ENCODE data around the gene DIP2B. TPM values are rescaled to one million over a fixed set of nuclear protein-coding genes. Genes with fewer than 3 reads are reported as not detected.
A peak's percentile ranks its signal among the peaks of the same experiment; 100 is the strongest.

Gene DIP2B
- total RNA-seq, 3 donors from 2014 or later = 28.3 to 39.8 (median 34.7) TPM

DNA sequence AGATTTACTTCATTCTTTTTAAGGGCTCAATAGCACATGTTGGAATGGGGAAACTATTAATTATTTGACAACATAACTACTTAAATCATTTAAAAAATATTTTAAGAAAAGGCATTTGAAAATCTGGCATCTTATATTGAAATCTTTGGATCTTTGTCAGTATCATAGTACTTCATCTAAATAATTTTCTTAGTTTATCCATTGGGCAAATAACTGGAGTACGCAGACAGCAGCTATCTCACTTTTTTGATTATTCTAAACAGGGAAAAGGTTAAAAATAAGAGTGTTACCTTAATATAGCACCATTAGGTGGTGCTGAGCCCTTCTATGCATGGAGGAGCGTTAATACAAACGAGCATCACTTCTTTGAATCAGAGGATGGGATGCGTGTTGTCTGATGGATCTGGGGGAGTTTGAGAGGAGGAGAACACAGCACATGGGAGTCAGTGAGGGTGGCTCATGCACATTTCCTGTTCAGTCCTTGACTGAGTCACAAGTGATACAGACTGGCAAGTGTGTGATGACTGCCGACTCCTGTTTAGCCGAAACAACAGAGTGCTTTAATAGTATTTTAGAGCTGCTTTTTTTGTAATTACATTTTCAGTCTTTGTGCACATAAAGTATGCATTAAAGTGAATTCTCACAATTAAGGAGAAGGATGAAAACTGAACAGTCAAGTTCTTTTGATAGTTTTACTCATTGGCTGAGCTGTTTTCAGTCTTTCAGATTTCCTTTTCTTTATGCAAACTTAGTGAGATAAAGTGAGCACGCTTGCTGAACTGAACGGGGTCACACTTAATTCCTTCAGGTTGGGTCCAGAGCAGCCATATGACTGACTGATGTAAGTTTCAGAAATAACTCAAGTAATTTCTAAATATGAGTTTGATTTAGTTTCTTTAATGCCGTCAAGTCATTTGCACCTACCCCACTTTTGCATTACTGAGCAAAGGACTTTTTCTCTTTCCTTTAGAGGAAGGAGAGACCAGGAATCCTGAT, 92.7 kb downstream of the DIP2B start:
- H3K4me3 ChIP-seq = no peak overlapping the region
- no peak for TF ChIP-seq CTCF (IDR thresholded peaks at IDR 0.05)
- ATAC-seq (peak; percentile 66), DNase-seq (no peak)
- H3K9me3 ChIP-seq = no peaks in the 10 kb centered on the region
- peaks cover 4% of the 10 kb centered on the region for H3K4me1 ChIP-seq (ENCODE audit: low read depth)
- intact Hi-C loops (cut with DNase I, micrococcal nuclease) = no loop called here
- H3K36me3 ChIP-seq (ENCODE audit: low read depth) = no peaks in the 10 kb centered on the region

- Histone ChIP-seq H3K9me3 (no peaks in the 10 kb centered on the region), H3K4me1 (ENCODE audit: low read depth) (peaks cover 5% of the 10 kb centered on the region), H3K36me3 (ENCODE audit: low read depth) (no peaks in the 10 kb centered on the region), H3K4me3 (no peak overlapping the region)
- ATAC-seq (no peak), DNase-seq (no peak)
- intact Hi-C loops (cut with DNase I, micrococcal nuclease) = no loop called here
- TF ChIP-seq CTCF (IDR thresholded peaks at IDR 0.05) = no peak
These were observed 93.6 kb downstream of the DIP2B start for GRCh38 chr12:50598321-50598862.

- ATAC-seq (no peak), DNase-seq (no peak)
- no peak overlapping the region for H3K4me3 ChIP-seq
- no peaks in the 10 kb centered on the region for H3K9me3 ChIP-seq
- TF ChIP-seq CTCF (IDR thresholded peaks at IDR 0.05) = no peak
- intact Hi-C loops (cut with DNase I, micrococcal nuclease) = no loop called here
- no peaks in the 10 kb centered on the region for H3K36me3 ChIP-seq (ENCODE audit: low read depth)
- H3K4me1 ChIP-seq (ENCODE audit: low read depth) = peaks cover 12% of the 10 kb centered on the region
These were observed 94.7 kb downstream of the DIP2B start for GRCh38 chr12:50599366-50600095.

GRCh38 chr12:50600364-50600763, 95.6 kb downstream of the DIP2B start:
- no peak for TF ChIP-seq CTCF (IDR thresholded peaks at IDR 0.05)
- Histone ChIP-seq H3K4me1 (ENCODE audit: low read depth) (peaks cover 12% of the 10 kb centered on the region), H3K9me3 (no peaks in the 10 kb centered on the region), H3K36me3 (ENCODE audit: low read depth) (no peaks in the 10 kb centered on the region), H3K4me3 (no peak overlapping the region)
- no peak for ATAC-seq
- no peak for DNase-seq
- intact Hi-C loops (cut with DNase I, micrococcal nuclease) = no loop called here

GRCh38 chr12:50603817-50604639, 99.2 kb downstream of the DIP2B start:
- peak; percentile 52 for ATAC-seq
- no peaks in the 10 kb centered on the region for H3K9me3 ChIP-seq
- H3K4me1 ChIP-seq (ENCODE audit: low read depth) = peaks cover 16% of the 10 kb centered on the region
- H3K36me3 ChIP-seq (ENCODE audit: low read depth) = no peaks in the 10 kb centered on the region
- H3K4me3 ChIP-seq = no peak overlapping the region
- TF ChIP-seq CTCF (IDR thresholded peaks at IDR 0.05) = no peak
- no peak for DNase-seq
- intact Hi-C loops (cut with DNase I, micrococcal nuclease) = no loop called here
